SH-SY5Y (cell line): ENCODE data around the gene HLCS.

Experiments
- GATA2 ChIP-seq: IDR thresholded peaks from 2 replicates; pipeline ENCODE4 v1.6.1; 2011; ENCODE audit warnings: mild to moderate bottlenecking, low read depth, low read length
- GATA3 ChIP-seq: IDR thresholded peaks from 2 replicates; pipeline ENCODE4 v1.6.1; 2011; ENCODE audit warnings: low read depth, mild to moderate bottlenecking, low read length, moderate library complexity

- no peak for TF ChIP-seq GATA2
- TF ChIP-seq GATA3: no peak
Observed at GRCh38 chr21:36763305-36763704, 203.2 kb downstream of the HLCS start.
